IMR-90 (cell line): Measurements from ENCODE around the gene PTPN13. TPM values are rescaled to one million over a fixed set of nuclear protein-coding genes. Genes with fewer than 3 reads are reported as not detected.

Source experiments
- ATAC-seq: fragments of 200-7000 bp; cut with Tn5 transposase; 2 replicates; pipeline ENCODE4 v1.9.1; 2020; ENCODE audit warnings: low read depth, mild to moderate bottlenecking, moderate library complexity
- BruUV-seq: library from RNA; stranded (reverse); fragments of 400-500 nt; replicated peaks from 2 replicates; lab custom pipeline; 2021; lab: Mats Ljungman, UMichigan
- CTCF ChIA-PET: fragments of 300-600 bp; formaldehyde crosslinking; extraction: SDS; loops from one replicate; lab custom pipeline; 2021; ENCODE audit warnings: antibody characterized with exemption; lab: Yijun Ruan, JAX
- POLR2A ChIA-PET: fragments of 300-600 bp; sonication (Branson Sonifier 250); formaldehyde crosslinking; loops from one replicate; lab custom pipeline; 2022; ENCODE audit warnings: antibody characterized with exemption; ENCODE audit not compliant: unreplicated experiment; lab: Charles Lee
- DNase-seq: peaks from one replicate; pipeline ENCODE4 v3.0.0; 2013
- H2AFZ ChIP-seq: replicated peaks from 2 replicates; pipeline ENCODE3; 2013; ENCODE audit warnings: low read length, mild to moderate bottlenecking; ENCODE audit not compliant: poor library complexity
- H2AK5ac ChIP-seq: 2 replicates; pipeline ENCODE4 v1.6.1; 2013; ENCODE audit warnings: low read depth, low read length, inconsistent platforms
- H2AK9ac ChIP-seq: replicated peaks from 2 replicates; pipeline ENCODE3; 2013; ENCODE audit warnings: mild to moderate bottlenecking, low read depth, low read length, moderate library complexity; ENCODE audit not compliant: poor library complexity
- H2BK120ac ChIP-seq: 2 replicates; pipeline ENCODE4 v1.6.1; 2013; ENCODE audit warnings: low read depth, low read length, inconsistent platforms
- H2BK15ac ChIP-seq: 3 replicates; pipeline ENCODE4 v1.6.1; 2013; ENCODE audit warnings: low read depth, low read length, inconsistent platforms
- H2BK20ac ChIP-seq: 2 replicates; pipeline ENCODE4 v1.6.1; 2013; ENCODE audit warnings: low read depth, mild to moderate bottlenecking, inconsistent platforms, low read length, moderate library complexity
- H2BK5ac ChIP-seq: 2 replicates; pipeline ENCODE4 v1.6.1; 2013; ENCODE audit warnings: mild to moderate bottlenecking, low read depth, low read length, inconsistent platforms; ENCODE audit not compliant: poor library complexity, severe bottlenecking
- H3K14ac ChIP-seq: replicated peaks from 2 replicates; pipeline ENCODE4 v1.6.1; 2013; ENCODE audit warnings: low read depth, low read length, inconsistent platforms
- H3K18ac ChIP-seq: 2 replicates; pipeline ENCODE4 v1.6.1; 2013; ENCODE audit warnings: low read depth, low read length, control low read depth
- H3K23ac ChIP-seq: 2 replicates; pipeline ENCODE4 v1.6.1; 2013; ENCODE audit warnings: low read depth, low read length, inconsistent platforms
- H3K27ac ChIP-seq: 2 replicates; pipeline ENCODE4 v1.5.1; 2013; ENCODE audit warnings: mild to moderate bottlenecking, control low read depth, low read length; ENCODE audit not compliant: insufficient read depth
- H3K27me3 ChIP-seq: 2 replicates; pipeline ENCODE4 v1.6.1; 2013; ENCODE audit warnings: low read length; ENCODE audit not compliant: control insufficient read depth, insufficient read depth
- H3K36me3 ChIP-seq: 2 replicates; pipeline ENCODE4 v1.6.1; 2013; ENCODE audit warnings: low read length, mixed read lengths; ENCODE audit not compliant: control insufficient read depth, insufficient read depth
- H3K4ac ChIP-seq: 2 replicates; pipeline ENCODE4 v1.6.1; 2013; ENCODE audit warnings: low read depth, low read length, inconsistent platforms
- H3K4me1 ChIP-seq: 2 replicates; pipeline ENCODE4 v1.6.1; 2013; ENCODE audit warnings: low read length, mixed read lengths; ENCODE audit not compliant: control insufficient read depth, insufficient read depth
- H3K4me2 ChIP-seq: 2 replicates; pipeline ENCODE4 v1.6.1; 2013; ENCODE audit warnings: low read depth, mild to moderate bottlenecking, control low read depth, low read length, moderate library complexity
- H3K4me3 ChIP-seq: 2 replicates; pipeline ENCODE4 v1.5.1; 2013; ENCODE audit warnings: low read depth, mild to moderate bottlenecking, control low read depth, low read length, moderate library complexity; ENCODE audit not compliant: insufficient read depth
- H3K56ac ChIP-seq: 2 replicates; pipeline ENCODE4 v1.6.1; 2013; ENCODE audit warnings: low read length, inconsistent platforms; ENCODE audit not compliant: insufficient read depth; ENCODE audit errors: extremely low read depth
- H3K79me1 ChIP-seq, 2 experiments: 2 replicates each; pipeline ENCODE4 v1.6.1; 2013; ENCODE audit warnings: low read length in 2 of 2, inconsistent platforms in 1 of 2, low read depth in 1 of 2
- H3K9ac ChIP-seq: 2 replicates; pipeline ENCODE4 v1.6.1; 2013; ENCODE audit warnings: low read depth, low read length, control low read depth
- H3K9me1 ChIP-seq: 2 replicates; pipeline ENCODE4 v1.6.1; 2013; ENCODE audit warnings: low read length, inconsistent platforms; ENCODE audit not compliant: insufficient read depth
- H3K9me3 ChIP-seq: 2 replicates; pipeline ENCODE4 v1.6.1; 2013; ENCODE audit warnings: low read length; ENCODE audit not compliant: control insufficient read depth, insufficient read depth
- H4K20me1 ChIP-seq: 2 replicates; pipeline ENCODE4 v1.6.1; 2013; ENCODE audit warnings: low read length, inconsistent platforms; ENCODE audit not compliant: insufficient read depth
- H4K5ac ChIP-seq: 2 replicates; pipeline ENCODE4 v1.6.1; 2013; ENCODE audit warnings: mild to moderate bottlenecking, low read depth, low read length, control low read depth
- H4K8ac ChIP-seq, 2 experiments: 2 replicates each; pipeline ENCODE4 v1.6.1; 2013; ENCODE audit warnings: low read depth in 2 of 2, low read length in 2 of 2, control low read depth in 1 of 2, inconsistent platforms in 1 of 2
- H4K91ac ChIP-seq: 2 replicates; pipeline ENCODE4 v1.6.1; 2013; ENCODE audit warnings: low read depth, low read length, inconsistent platforms; ENCODE audit not compliant: insufficient read depth
- CEBPB ChIP-seq: IDR thresholded peaks from 2 replicates; pipeline ENCODE4 v1.6.1; 2012; ENCODE audit warnings: low read depth, low read length, improper control_type of control experiment
- CHD1 ChIP-seq: IDR thresholded peaks from 2 replicates; pipeline ENCODE4 v1.6.1; 2012; ENCODE audit warnings: low read depth, low read length, improper control_type of control experiment
- FOS ChIP-seq: fragments of 150-350 bp; IDR thresholded peaks from 2 replicates; pipeline ENCODE4 v1.6.1; 2016; ENCODE audit warnings: low read depth, low read length
- MAFK ChIP-seq: IDR thresholded peaks from 2 replicates; pipeline ENCODE4 v1.6.1; 2012; ENCODE audit warnings: low read depth, low read length, improper control_type of control experiment
- MAZ ChIP-seq: IDR thresholded peaks from 2 replicates; pipeline ENCODE4 v1.6.1; 2012; ENCODE audit warnings: low read depth, mild to moderate bottlenecking, low read length, improper control_type of control experiment, moderate library complexity, borderline replicate concordance
- NFE2L2 ChIP-seq: fragments of 150-350 bp; IDR thresholded peaks from 2 replicates; pipeline ENCODE4 v1.6.1; 2016; ENCODE audit warnings: low read depth, mild to moderate bottlenecking, low read length
- RAD21 ChIP-seq: IDR thresholded peaks from 2 replicates; pipeline ENCODE4 v1.6.1; 2012; ENCODE audit warnings: low read length, improper control_type of control experiment
- RCOR1 ChIP-seq: IDR thresholded peaks from 2 replicates; pipeline ENCODE4 v1.6.1; 2012; ENCODE audit warnings: mild to moderate bottlenecking, low read length, improper control_type of control experiment; ENCODE audit not compliant: insufficient replicate concordance
- WGBS, 2 experiments: methylation state at CpG; one replicate each; pipeline versions ENCODE4 v1.1.5 to v1.1.7; 2013; ENCODE audit warnings: missing lambda C conversion rate in 2 of 2; ENCODE audit not compliant: insufficient read length in 1 of 2; ENCODE audit errors: extremely low coverage in 2 of 2; 5-methylcytosine and 5-hydroxymethylcytosine counted together
- dilution Hi-C: fragments of 300-500 bp; cut with HindIII; formaldehyde crosslinking; loops from one replicate; pipeline ENCODE4 v1.14.3; 2018; ENCODE audit warnings: low sequenced_read_pairs; ENCODE audit not compliant: unreplicated experiment
- in situ Hi-C: fragments of 300-500 bp; cut with MboI; formaldehyde crosslinking; loops from 3 replicates; pipeline ENCODE4 v1.14.3; 2019; ENCODE audit warnings: low sequenced_read_pairs, inconsistent platforms, mixed read lengths
- intact Hi-C: fragments of 100-400 bp; cut with micrococcal nuclease; formaldehyde crosslinking; loops from 2 replicates; pipeline ENCODE4 v1.10.0; 2022
- polyA plus RNA-seq, 3 experiments: library from polyadenylated mRNA; depleted of rRNA; stranded (reverse); fragments of >200 nt; gene quantifications; 2 replicates each; pipeline ENCODE4 v1.2.3, GENCODE V29; 2012; ENCODE audit warnings: low replicate concordance in 1 of 3
- total RNA-seq: library from RNA; depleted of rRNA; stranded (reverse); fragments of >200 nt; gene quantifications from 2 replicates; pipeline ENCODE4 v1.2.3, GENCODE V29; 2012

Gene PTPN13
- total and polyA plus RNA-seq, 2 of the 4 experiments (the other 2 are of a cell fraction): 7.7 to 29.0 TPM

GRCh38 chr4:86641516-86642090 is 47.5 kb downstream of the PTPN13 start:
- H4K91ac ChIP-seq: no peak overlapping the region
- no peak overlapping the region for H3K56ac ChIP-seq
- H4K20me1 ChIP-seq: no peaks in the 10 kb centered on the region; the same call in 1 of the 2 replicates
- no peak overlapping the region for H2BK15ac ChIP-seq
- no TSS peak for BruUV-seq
- POLR2A ChIA-PET: no interaction called here
- no peak overlapping the region for H2BK120ac ChIP-seq
- H3K27me3 ChIP-seq: no peaks in the 10 kb centered on the region
- no peak overlapping the region for H3K27ac ChIP-seq
- no peaks in the 10 kb centered on the region for H3K9me3 ChIP-seq
- H2BK20ac ChIP-seq: no peak overlapping the region
- no peak overlapping the region for H3K18ac ChIP-seq
- no peak overlapping the region for H3K4me2 ChIP-seq
- no peak overlapping the region for H2AK9ac ChIP-seq
- dilution Hi-C loops: no loop called here
- no peak overlapping the region for H3K9ac ChIP-seq
- no CpG with 5 or more reads among the region's 3 CpGs for WGBS, 2 experiments
- no peak for TF ChIP-seq MAZ
- no peak for TF ChIP-seq NFE2L2
- no peak for TF ChIP-seq FOS
- no peak for TF ChIP-seq CHD1
- TF ChIP-seq RCOR1: no peak
- no peak for TF ChIP-seq MAFK
- no peak for TF ChIP-seq RAD21
- no peak for TF ChIP-seq CEBPB
- H3K9me1 ChIP-seq: no peaks in the 10 kb centered on the region; the same call in 1 of the 2 replicates
- intact Hi-C loops: no loop called here
- H3K36me3 ChIP-seq: no peaks in the 10 kb centered on the region
- H2AFZ ChIP-seq: no peak overlapping the region
- H3K4me3 ChIP-seq: no peak overlapping the region
- no peak overlapping the region for H2BK5ac ChIP-seq
- no peak overlapping the region for H3K23ac ChIP-seq
- H2AK5ac ChIP-seq: no peak overlapping the region
- no peaks in the 10 kb centered on the region; a peak in 1 of 4 replicates for H3K79me1 ChIP-seq
- H3K4ac ChIP-seq: no peak overlapping the region
- DNase-seq (no peak), ATAC-seq (no peak)
- no peak overlapping the region for H4K5ac ChIP-seq
- H4K8ac ChIP-seq: no peak overlapping the region
- H3K4me1 ChIP-seq: no peaks in the 10 kb centered on the region
- no peak overlapping the region for H3K14ac ChIP-seq
- in situ Hi-C loops: no loop called here
- CTCF ChIA-PET: no interaction called here
